ENCODE data around the gene FANCE.

DNA sequence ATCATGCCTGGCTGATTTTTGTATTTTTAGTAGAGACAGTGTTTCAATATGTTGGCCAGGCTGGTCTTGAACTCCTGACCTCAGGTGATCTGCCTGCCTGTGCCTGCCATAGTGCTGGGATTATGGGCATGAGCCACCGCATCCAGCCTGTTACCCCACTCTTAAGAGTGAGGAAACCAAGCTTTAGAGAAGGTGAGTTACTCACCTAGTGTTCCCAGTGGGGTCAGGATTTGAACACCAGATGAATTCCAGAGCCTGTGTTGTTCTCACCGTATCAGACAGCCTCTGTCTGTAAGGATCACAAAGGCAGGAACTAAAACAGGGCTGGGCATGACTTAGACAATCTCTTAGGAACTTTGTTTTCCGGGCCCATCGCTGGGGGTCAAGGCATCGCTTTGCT is 9.4 kb upstream of the FANCE start:
- TF ChIP-seq EZH2 (IDR thresholded peaks at IDR 0.05; ENCODE audit: low read depth) (no peak), CTCF (conservative IDR thresholded peaks at IDR 0.05) (no peak)
